Ishikawa (cell line): ENCODE measurements around the gene DGKE.

Source experiments
- CEBPB ChIP-seq: IDR thresholded peaks from 2 replicates; pipeline ENCODE4 v1.6.1; 2012
- CREB1 ChIP-seq: IDR thresholded peaks from 2 replicates; pipeline ENCODE4 v1.6.1; 2012; ENCODE audit warnings: low read depth
- EGR1 ChIP-seq: IDR thresholded peaks from 2 replicates; pipeline ENCODE4 v1.6.1; 2012
- EP300 ChIP-seq: IDR thresholded peaks from 2 replicates; pipeline ENCODE4 v1.6.1; 2012; ENCODE audit warnings: borderline replicate concordance
- FOXM1 ChIP-seq: IDR thresholded peaks from 2 replicates; pipeline ENCODE4 v1.6.1; 2012; ENCODE audit warnings: low read depth, borderline replicate concordance
- MAX ChIP-seq: IDR thresholded peaks from 2 replicates; pipeline ENCODE4 v1.6.1; 2012
- NFIC ChIP-seq: IDR thresholded peaks from 2 replicates; pipeline ENCODE4 v1.6.1; 2012
- RAD21 ChIP-seq: IDR thresholded peaks from 2 replicates; pipeline ENCODE4 v1.6.1; 2012; ENCODE audit warnings: low read depth
- REST ChIP-seq: IDR thresholded peaks from 2 replicates; pipeline ENCODE4 v1.6.1; 2012; ENCODE audit warnings: low read depth, mild to moderate bottlenecking
- TAF1 ChIP-seq: IDR thresholded peaks from 2 replicates; pipeline ENCODE4 v1.6.1; 2012; ENCODE audit warnings: low read depth, mild to moderate bottlenecking
- TCF12 ChIP-seq: IDR thresholded peaks from 2 replicates; pipeline ENCODE4 v1.6.1; 2012; ENCODE audit warnings: low read depth
- TEAD4 ChIP-seq: IDR thresholded peaks from 2 replicates; pipeline ENCODE4 v1.6.1; 2012
- USF1 ChIP-seq: IDR thresholded peaks from 2 replicates; pipeline ENCODE4 v1.6.1; 2012
- YY1 ChIP-seq: IDR thresholded peaks from 2 replicates; pipeline ENCODE4 v1.6.1; 2012; ENCODE audit warnings: low read depth
- ZBTB7A ChIP-seq: IDR thresholded peaks from 2 replicates; pipeline ENCODE4 v1.6.1; 2012; ENCODE audit warnings: low read depth

DGKE gene

GRCh38 chr17:56798916-56799315 is 35.0 kb upstream of the DGKE start:
- no peak for TF ChIP-seq TCF12
- no peak for TF ChIP-seq USF1
- no peak for TF ChIP-seq FOXM1
- TF ChIP-seq CEBPB, result no peak
- TF ChIP-seq EP300, result no peak
- no peak for TF ChIP-seq NFIC
- TF ChIP-seq ZBTB7A, result no peak
- no peak for TF ChIP-seq CREB1
- TF ChIP-seq REST, result no peak
- TF ChIP-seq TEAD4, result no peak
- no peak for TF ChIP-seq TAF1
- no peak for TF ChIP-seq MAX
- no peak for TF ChIP-seq RAD21
- TF ChIP-seq YY1, result no peak

- no peak for TF ChIP-seq MAX
- no peak for TF ChIP-seq YY1
- TF ChIP-seq TCF12, result no peak
- no peak for TF ChIP-seq USF1
- no peak for TF ChIP-seq EP300
- no peak for TF ChIP-seq EGR1
- TF ChIP-seq RAD21, result no peak
- no peak for TF ChIP-seq FOXM1
- TF ChIP-seq CEBPB, result no peak
Observed at GRCh38 chr17:56801459-56802178, 32.3 kb upstream of the DGKE start.

GRCh38 chr17:56803071-56803470 is 30.9 kb upstream of the DGKE start:
- TF ChIP-seq EP300, result no peak
- no peak for TF ChIP-seq TEAD4
- TF ChIP-seq TCF12, result no peak
- no peak for TF ChIP-seq USF1
- TF ChIP-seq YY1, result no peak
- TF ChIP-seq FOXM1, result no peak
- TF ChIP-seq TAF1, result no peak
- no peak for TF ChIP-seq EGR1
- no peak for TF ChIP-seq CEBPB
- TF ChIP-seq RAD21, result no peak
- no peak for TF ChIP-seq CREB1
- TF ChIP-seq MAX, result no peak
- TF ChIP-seq ZBTB7A, result no peak
- TF ChIP-seq NFIC, result no peak

GRCh38 chr17:56804454-56804853 is 29.5 kb upstream of the DGKE start:
- no peak for TF ChIP-seq FOXM1
- TF ChIP-seq CREB1, result no peak
- TF ChIP-seq EP300, result no peak
- no peak for TF ChIP-seq CEBPB
- TF ChIP-seq ZBTB7A, result no peak
- TF ChIP-seq TEAD4, result no peak
- TF ChIP-seq USF1, result no peak
- no peak for TF ChIP-seq RAD21
- no peak for TF ChIP-seq EGR1
- no peak for TF ChIP-seq NFIC
- no peak for TF ChIP-seq TAF1
- TF ChIP-seq REST, result no peak
- no peak for TF ChIP-seq YY1
- no peak for TF ChIP-seq TCF12
- no peak for TF ChIP-seq MAX
